ENCODE data around the gene NBEAL2. TPM values are rescaled to one million over a fixed set of nuclear protein-coding genes. Genes with fewer than 3 reads are reported as not detected.
A peak's percentile ranks its signal among the peaks of the same experiment; 100 is the strongest.

NBEAL2 gene
- total and polyA plus RNA-seq, 2 of the 8 experiments (the other 6 are each of a cell fraction or from before 2014, with no cell fraction given), result 27.3 to 46.9 TPM

DNA sequence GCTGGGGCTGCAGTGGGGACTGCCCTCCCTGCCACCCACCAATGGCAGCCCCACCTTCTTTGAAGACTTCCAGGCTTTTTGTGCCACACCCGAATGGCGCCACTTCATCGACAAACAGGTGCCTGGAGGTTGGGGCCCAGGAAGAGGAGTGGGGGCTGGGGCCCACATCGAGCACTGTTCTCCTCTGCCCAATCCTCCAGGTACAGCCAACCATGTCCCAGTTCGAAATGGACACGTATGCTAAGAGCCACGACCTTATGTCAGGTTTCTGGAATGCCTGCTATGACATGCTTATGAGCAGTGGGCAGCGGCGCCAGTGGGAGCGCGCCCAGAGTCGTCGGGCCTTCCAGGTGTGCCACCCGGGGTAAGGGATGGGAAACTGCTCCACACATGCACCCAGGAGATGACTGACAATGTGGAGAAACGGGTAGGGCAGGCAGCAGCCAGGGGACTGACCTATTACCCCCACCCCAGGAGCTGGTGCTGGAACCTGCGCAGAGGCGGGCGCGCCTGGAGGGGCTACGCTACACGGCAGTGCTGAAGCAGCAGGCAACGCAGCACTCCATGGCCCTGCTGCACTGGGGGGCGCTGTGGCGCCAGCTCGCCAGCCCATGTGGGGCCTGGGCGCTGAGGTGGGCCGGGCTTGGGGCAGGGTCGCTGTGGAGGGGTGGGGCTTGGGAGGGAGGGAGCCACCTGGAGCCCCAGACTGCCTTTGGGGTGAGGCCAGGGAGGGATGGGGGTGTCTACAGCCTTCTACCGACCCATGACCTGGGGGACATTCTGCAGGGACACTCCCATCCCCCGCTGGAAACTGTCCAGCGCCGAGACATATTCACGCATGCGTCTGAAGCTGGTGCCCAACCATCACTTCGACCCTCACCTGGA, 22.9 kb downstream of the NBEAL2 start:
- no peaks in the 10 kb centered on the region for H3K23me2 ChIP-seq (ENCODE audit: low read depth, low read length)
- no peak overlapping the region for H3K4ac ChIP-seq (replicated peaks; ENCODE audit: insufficient read length, low read depth, low read length)
- H4K8ac ChIP-seq (ENCODE audit: extremely low read depth, insufficient read depth, low read length), result no peak overlapping the region
- FAIRE-seq (no peak), DNase-seq (ENCODE audit: low read depth in 1 of 2, low spot score in 2 of 2) (peak in 1 of 2 experiments; percentile 91)
- CTCF ChIA-PET (ENCODE audit: partially characterized antibody), result interaction anchor here (0.7 to 14.2 kb wide), 15 partner anchors 9 to 325 kb away, joined by 3 to 130 read pairs (median 3); partner anchors contain the start of genes CCDC12 and NBEAL2
- no peak overlapping the region for H3K9ac ChIP-seq (replicated peaks in 1 of 4; ENCODE audit: extremely low read depth in 1 of 4, low read depth in 3 of 4, low read length in 3 of 4)
- POLR2A ChIA-PET (ENCODE audit: partially characterized antibody), result interaction anchor here (0.6 to 1.2 kb wide), 3 partner anchors 9 to 21 kb away, joined by 3 read pairs; no protein-coding TSS in a partner anchor
- no peak overlapping the region for H2BK20ac ChIP-seq (ENCODE audit: low read length)
- peaks cover 5 to 28% (median 24%) of the 10 kb centered on the region in 4 experiments; a peak in 7 of 8 replicates for H3K36me3 ChIP-seq (ENCODE audit: control insufficient read depth in 2 of 4, insufficient read depth in 4 of 4, low read length in 3 of 4)
- H3K9me3 ChIP-seq (ENCODE audit: insufficient read depth in 2 of 2, low read depth in 1 of 2, low read length in 1 of 2), result no peaks in the 10 kb centered on the region
- H3K4me1 ChIP-seq (replicated peaks in 1 of 4; ENCODE audit: control insufficient read depth in 3 of 4, insufficient read depth in 4 of 4, low read length in 3 of 4), result peaks cover 0 to 3% (median 1%) of the 10 kb centered on the region in 4 experiments; a peak in 3 of 7 replicates
- H2BK5ac ChIP-seq (ENCODE audit: low read depth, low read length), result no peak overlapping the region
- peak overlapping the region; percentile 69 for H3K56ac ChIP-seq (replicated peaks; ENCODE audit: insufficient read length, low read depth, low read length)
- no peak overlapping the region for H4K91ac ChIP-seq (replicated peaks; ENCODE audit: insufficient read length, low read length)
- H2BK120ac ChIP-seq (replicated peaks; ENCODE audit: low read depth, low read length), result no peak overlapping the region
- no peaks in the 10 kb centered on the region for H3K27me3 ChIP-seq (replicated peaks in 1 of 4; ENCODE audit: control insufficient read depth in 3 of 4, extremely low read depth in 1 of 4, insufficient read depth in 3 of 4, low read length in 3 of 4)
- no peak overlapping the region for H3K23ac ChIP-seq (ENCODE audit: insufficient read length)
- H2AFZ ChIP-seq (ENCODE audit: low read length), result no peak overlapping the region
- no peak overlapping the region for H3K4me3 ChIP-seq (ENCODE audit: extremely low read depth in 1 of 4, insufficient read depth in 2 of 4, low read depth in 3 of 4, low read length in 4 of 4)
- no peak overlapping the region for H2AK5ac ChIP-seq (ENCODE audit: low read depth, low read length)
- H2BK12ac ChIP-seq (ENCODE audit: low read depth, low read length), result 0 out of 2 replicates have a peak overlapping the region, but pooled peaks have one; percentile 17
- H3K4me2 ChIP-seq (ENCODE audit: insufficient read depth in 1 of 2, low read depth in 2 of 2, low read length in 2 of 2), result no peak overlapping the region
- peaks cover 3 to 23% of the 10 kb centered on the region in 2 experiments for H4K20me1 ChIP-seq (replicated peaks in 1 of 2; ENCODE audit: control insufficient read depth in 1 of 2, insufficient read depth in 2 of 2, low read length in 2 of 2)
- H3K14ac ChIP-seq (ENCODE audit: insufficient read length), result no peak overlapping the region
- no peak overlapping the region for H3K27ac ChIP-seq (ENCODE audit: low read depth, low read length)
- H4K5ac ChIP-seq (ENCODE audit: insufficient read length, low read depth, low read length), result no peak overlapping the region
- no peak overlapping the region for H3K18ac ChIP-seq (ENCODE audit: extremely low read depth, low read length)
- H2BK15ac ChIP-seq (ENCODE audit: low read length), result no peak overlapping the region
- no peaks in the 10 kb centered on the region for H3K79me1 ChIP-seq (ENCODE audit: low read depth, low read length)
- WGBS, 2 experiments (ENCODE audit: extremely low coverage in 1 of 2, insufficient coverage in 1 of 2, insufficient read length in 1 of 2, insufficient replicate concordance in 2 of 2, low coverage in 1 of 2, low lambda C conversion rate in 2 of 2, missing lambda C conversion rate in 1 of 2), result 75% methylated on average over 30 of the region's 35 CpGs; no CpG with 5 or more reads in 1 of the 2 experiments
- H3K79me2 ChIP-seq (ENCODE audit: control insufficient read depth in 1 of 2, insufficient read depth in 2 of 2, low read length in 2 of 2), result no peaks in the 10 kb centered on the region
- TF ChIP-seq SRF (IDR thresholded peaks at IDR 0.05; ENCODE audit: low read depth, low read length) (no peak), SIN3A (conservative IDR thresholded peaks at IDR 0.05 in 1 of 2, IDR thresholded peaks at IDR 0.05 in 1 of 2; ENCODE audit: low read depth in 1 of 2, low read length in 2 of 2) (0 out of 4 replicates have a peak, but pooled peaks of 1 of the 2 experiments have one; percentile 45), KDM5A (IDR thresholded peaks at IDR 0.05; ENCODE audit: low read length) (no peak), KDM1A (IDR thresholded peaks at IDR 0.05; ENCODE audit: borderline replicate concordance, low read length) (no peak), CREB1 (IDR thresholded peaks at IDR 0.05) (0 out of 2 replicates have a peak, but pooled peaks have one; percentile 35), SIRT6 (IDR thresholded peaks at IDR 0.05; ENCODE audit: low read length) (no peak), RAD21 (IDR thresholded peaks at IDR 0.05 in 1 of 2, conservative IDR thresholded peaks at IDR 0.05 in 1 of 2; ENCODE audit: low read depth in 2 of 2, low read length in 2 of 2) (peak; percentile 77 to 90), ASH2L (IDR thresholded peaks at IDR 0.05; ENCODE audit: low read length) (no peak)
- TF ChIP-seq, protein P1, sequence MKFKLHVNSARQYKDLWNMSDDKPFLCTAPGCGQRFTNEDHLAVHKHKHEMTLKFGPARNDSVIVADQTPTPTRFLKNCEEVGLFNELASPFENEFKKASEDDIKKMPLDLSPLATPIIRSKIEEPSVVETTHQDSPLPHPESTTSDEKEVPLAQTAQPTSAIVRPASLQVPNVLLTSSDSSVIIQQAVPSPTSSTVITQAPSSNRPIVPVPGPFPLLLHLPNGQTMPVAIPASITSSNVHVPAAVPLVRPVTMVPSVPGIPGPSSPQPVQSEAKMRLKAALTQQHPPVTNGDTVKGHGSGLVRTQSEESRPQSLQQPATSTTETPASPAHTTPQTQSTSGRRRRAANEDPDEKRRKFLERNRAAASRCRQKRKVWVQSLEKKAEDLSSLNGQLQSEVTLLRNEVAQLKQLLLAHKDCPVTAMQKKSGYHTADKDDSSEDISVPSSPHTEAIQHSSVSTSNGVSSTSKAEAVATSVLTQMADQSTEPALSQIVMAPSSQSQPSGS (IDR thresholded peaks at IDR 0.05; ENCODE audit: low read length), result no peak
